ENCODE measurements around the gene EID2. TPM values are rescaled to one million over a fixed set of nuclear protein-coding genes. Genes with fewer than 3 reads are reported as not detected.

Gene EID2
- total and polyA plus RNA-seq, 2 of the 13 experiments (the other 11 are each of a cell fraction or from before 2014, with no cell fraction given), result 3.7 to 14.1 TPM

- TF ChIP-seq ZNF407 (CRISPR knock-in tag; IDR thresholded peaks at IDR 0.05; ENCODE audit: not compliant biosample characterization) (peak; percentile 48), CBFB (CRISPR knock-in tag; IDR thresholded peaks at IDR 0.05) (no peak), NFAT5 (CRISPR knock-in tag; IDR thresholded peaks at IDR 0.05) (peak; percentile 99), ZSCAN21 (CRISPR knock-in tag; IDR thresholded peaks at IDR 0.05; ENCODE audit: borderline replicate concordance) (peak; percentile 94), POLR2A (IDR thresholded peaks at IDR 0.05; ENCODE audit: insufficient read depth in 1 of 2, low read depth in 2 of 2, low read length in 2 of 2) (no peak; a peak in 1 of 4 replicates), HINFP (CRISPR knock-in tag; IDR thresholded peaks at IDR 0.05; ENCODE audit: low read depth) (peak; percentile 84; the same call in 1 of the 2 replicates), NFKBIZ (CRISPR knock-in tag; IDR thresholded peaks at IDR 0.05) (0 out of 2 replicates have a peak, but pooled peaks have one; percentile 11), ZBTB14 (CRISPR knock-in tag; IDR thresholded peaks at IDR 0.05) (peak; percentile 95)
- TF ChIP-seq, protein P1, sequence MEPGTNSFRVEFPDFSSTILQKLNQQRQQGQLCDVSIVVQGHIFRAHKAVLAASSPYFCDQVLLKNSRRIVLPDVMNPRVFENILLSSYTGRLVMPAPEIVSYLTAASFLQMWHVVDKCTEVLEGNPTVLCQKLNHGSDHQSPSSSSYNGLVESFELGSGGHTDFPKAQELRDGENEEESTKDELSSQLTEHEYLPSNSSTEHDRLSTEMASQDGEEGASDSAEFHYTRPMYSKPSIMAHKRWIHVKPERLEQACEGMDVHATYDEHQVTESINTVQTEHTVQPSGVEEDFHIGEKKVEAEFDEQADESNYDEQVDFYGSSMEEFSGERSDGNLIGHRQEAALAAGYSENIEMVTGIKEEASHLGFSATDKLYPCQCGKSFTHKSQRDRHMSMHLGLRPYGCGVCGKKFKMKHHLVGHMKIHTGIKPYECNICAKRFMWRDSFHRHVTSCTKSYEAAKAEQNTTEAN (CRISPR knock-in tag; conservative IDR thresholded peaks at IDR 0.05), result peak; percentile 91
Measured at GRCh38 chr19:39506944-39507714, 32.8 kb downstream of the EID2 start (continued).

All from HepG2 (cell line).